Lung (tissue), 12 donors: ENCODE data around the gene PARP3. TPM values are rescaled to one million over a fixed set of nuclear protein-coding genes. Genes with fewer than 3 reads are reported as not detected.

ENCODE experiments used
- ATAC-seq: fragments of 200-7000 bp; cut with Tn5 transposase; one replicate; pipeline ENCODE4 v1.9.1; 2020; ENCODE audit warnings: moderate number of reproducible peaks; ENCODE audit not compliant: insufficient read depth, low FRiP score
- DNase-seq, 3 donors: peaks; one replicate each; pipeline ENCODE4 v3.0.0-alpha.2; 2013 to 2017
- H3K27ac ChIP-seq, 2 donors: one replicate each; pipeline ENCODE4 v1.5.1; 2013; ENCODE audit warnings: mild to moderate bottlenecking in 2 of 2, moderate library complexity in 2 of 2, control low read depth in 1 of 2, inconsistent platforms in 1 of 2, low read depth in 1 of 2, low read length in 1 of 2
- H3K27me3 ChIP-seq, 3 donors: one replicate each; pipeline ENCODE4 v1.5.1; 2013; ENCODE audit warnings: low read length in 2 of 3; ENCODE audit not compliant: control insufficient read depth in 3 of 3, insufficient read depth in 3 of 3
- H3K36me3 ChIP-seq, 4 donors: one replicate each; pipeline ENCODE4 v1.5.1; 2013; ENCODE audit warnings: low read length in 4 of 4, mild to moderate bottlenecking in 1 of 4, moderate library complexity in 1 of 4; ENCODE audit not compliant: control insufficient read depth in 4 of 4, insufficient read depth in 4 of 4
- H3K4me1 ChIP-seq, 5 donors: one replicate each; pipeline ENCODE4 v1.5.1; 2013; ENCODE audit warnings: low read length in 5 of 5, mild to moderate bottlenecking in 2 of 5, moderate library complexity in 1 of 5; ENCODE audit not compliant: control insufficient read depth in 5 of 5, insufficient read depth in 5 of 5
- H3K4me3 ChIP-seq: one replicate; pipeline ENCODE4 v1.5.1; 2013; ENCODE audit warnings: mild to moderate bottlenecking, control low read depth, moderate library complexity
- H3K9ac ChIP-seq, 2 donors: one replicate each; pipeline ENCODE4 v1.5.1; 2013; ENCODE audit warnings: low read length in 2 of 2, control low read depth in 1 of 2; ENCODE audit not compliant: insufficient read depth in 1 of 2
- H3K9me3 ChIP-seq, 4 donors: one replicate each; pipeline ENCODE4 v1.5.1; 2013; ENCODE audit warnings: low read length in 3 of 4, mild to moderate bottlenecking in 1 of 4, moderate library complexity in 1 of 4; ENCODE audit not compliant: control insufficient read depth in 4 of 4, insufficient read depth in 3 of 4
- WGBS, 2 donors: extraction: QIAGEN DNeasy Blood & Tissue Kit; methylation state at CpG; one replicate each; pipeline ENCODE4 v1.1.7; 2013; 5-methylcytosine and 5-hydroxymethylcytosine counted together
- polyA plus RNA-seq, 2 donors: library from polyadenylated mRNA; stranded (reverse); fragments of 200-250 nt; gene quantifications; one replicate each; pipeline ENCODE4 v1.2.1, GENCODE V29; 2013
- total RNA-seq, 2 donors: library from RNA; depleted of rRNA in 1 of 2; stranded (reverse); fragments of >200 nt in 1 of 2; gene quantifications; one replicate each; pipeline ENCODE4 v1.2.1, GENCODE V29; 2014 to 2021
- TF ChIP-seq, protein P1 (sequence below): IDR thresholded peaks from 2 replicates; pipeline ENCODE4 v1.5.1; 2012; ENCODE audit warnings: mild to moderate bottlenecking; ENCODE audit errors: control extremely low read depth, extremely low read depth
- donor health status: control.
- donor health status: control.
- donor health status: Bipolar disorder and iron deficiency.
- donor health status: healthy.
- donor health status: DM: yes; HTN: yes; CAD: no.

PARP3 gene
- total and polyA plus RNA-seq, 4 donors, result 15.3 to 36.7 (median 21.0) TPM

DNA sequence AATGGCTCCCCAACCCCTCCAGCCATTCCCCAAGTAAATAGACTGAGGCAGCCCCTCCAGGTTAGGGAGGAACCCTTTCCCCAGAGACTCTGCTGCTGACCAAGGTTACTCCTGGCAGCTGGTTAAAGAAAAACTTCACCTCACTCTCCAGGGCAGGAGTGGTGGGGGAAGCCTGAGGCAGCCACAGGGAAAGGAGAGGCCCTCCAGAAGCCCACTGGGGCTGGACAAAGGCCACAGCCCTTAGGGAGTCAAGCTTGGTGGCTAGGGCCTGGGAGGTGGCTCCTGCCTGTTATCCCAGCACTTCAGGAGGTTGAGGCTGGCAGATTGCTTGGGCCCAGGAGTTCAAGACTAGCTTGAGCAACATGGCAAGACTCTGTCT lies 42.1 kb downstream of the PARP3 start:
- H3K27me3 ChIP-seq, result no peaks in the 10 kb centered on the region
- H3K4me1 ChIP-seq, result peaks cover 4 to 21% (median 9%) of the 10 kb centered on the region in 5 donors
- no peak overlapping the region for H3K4me3 ChIP-seq
- H3K36me3 ChIP-seq, result peaks cover 0 to 8% (median 3%) of the 10 kb centered on the region in 4 donors
- DNase-seq (no peak), ATAC-seq (no peak)
- no peaks in the 10 kb centered on the region for H3K9me3 ChIP-seq
- TF ChIP-seq, protein P1, sequence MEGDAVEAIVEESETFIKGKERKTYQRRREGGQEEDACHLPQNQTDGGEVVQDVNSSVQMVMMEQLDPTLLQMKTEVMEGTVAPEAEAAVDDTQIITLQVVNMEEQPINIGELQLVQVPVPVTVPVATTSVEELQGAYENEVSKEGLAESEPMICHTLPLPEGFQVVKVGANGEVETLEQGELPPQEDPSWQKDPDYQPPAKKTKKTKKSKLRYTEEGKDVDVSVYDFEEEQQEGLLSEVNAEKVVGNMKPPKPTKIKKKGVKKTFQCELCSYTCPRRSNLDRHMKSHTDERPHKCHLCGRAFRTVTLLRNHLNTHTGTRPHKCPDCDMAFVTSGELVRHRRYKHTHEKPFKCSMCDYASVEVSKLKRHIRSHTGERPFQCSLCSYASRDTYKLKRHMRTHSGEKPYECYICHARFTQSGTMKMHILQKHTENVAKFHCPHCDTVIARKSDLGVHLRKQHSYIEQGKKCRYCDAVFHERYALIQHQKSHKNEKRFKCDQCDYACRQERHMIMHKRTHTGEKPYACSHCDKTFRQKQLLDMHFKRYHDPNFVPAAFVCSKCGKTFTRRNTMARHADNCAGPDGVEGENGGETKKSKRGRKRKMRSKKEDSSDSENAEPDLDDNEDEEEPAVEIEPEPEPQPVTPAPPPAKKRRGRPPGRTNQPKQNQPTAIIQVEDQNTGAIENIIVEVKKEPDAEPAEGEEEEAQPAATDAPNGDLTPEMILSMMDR, result no peak
- peak overlapping the region; percentile 97 for H3K27ac ChIP-seq
- H3K9ac ChIP-seq, result peak overlapping the region in 1 of 2 donors; percentile 78

GRCh38 chr3:51985063-51985462 lies 42.9 kb downstream of the PARP3 start:
- H3K27me3 ChIP-seq, result no peaks in the 10 kb centered on the region
- H3K4me3 ChIP-seq, result no peak overlapping the region
- peaks cover 0 to 7% (median 3%) of the 10 kb centered on the region in 4 donors for H3K36me3 ChIP-seq
- TF ChIP-seq, protein P1, result no peak
- no peaks in the 10 kb centered on the region for H3K9me3 ChIP-seq
- H3K27ac ChIP-seq, result no peak overlapping the region
- ATAC-seq (no peak), DNase-seq (no peak)
- WGBS, 2 donors, result 91 to 95% methylated on average over 6 of the region's 6 CpGs
- no peak overlapping the region for H3K9ac ChIP-seq
- H3K4me1 ChIP-seq, result peaks cover 4 to 25% (median 9%) of the 10 kb centered on the region in 5 donors

DNA sequence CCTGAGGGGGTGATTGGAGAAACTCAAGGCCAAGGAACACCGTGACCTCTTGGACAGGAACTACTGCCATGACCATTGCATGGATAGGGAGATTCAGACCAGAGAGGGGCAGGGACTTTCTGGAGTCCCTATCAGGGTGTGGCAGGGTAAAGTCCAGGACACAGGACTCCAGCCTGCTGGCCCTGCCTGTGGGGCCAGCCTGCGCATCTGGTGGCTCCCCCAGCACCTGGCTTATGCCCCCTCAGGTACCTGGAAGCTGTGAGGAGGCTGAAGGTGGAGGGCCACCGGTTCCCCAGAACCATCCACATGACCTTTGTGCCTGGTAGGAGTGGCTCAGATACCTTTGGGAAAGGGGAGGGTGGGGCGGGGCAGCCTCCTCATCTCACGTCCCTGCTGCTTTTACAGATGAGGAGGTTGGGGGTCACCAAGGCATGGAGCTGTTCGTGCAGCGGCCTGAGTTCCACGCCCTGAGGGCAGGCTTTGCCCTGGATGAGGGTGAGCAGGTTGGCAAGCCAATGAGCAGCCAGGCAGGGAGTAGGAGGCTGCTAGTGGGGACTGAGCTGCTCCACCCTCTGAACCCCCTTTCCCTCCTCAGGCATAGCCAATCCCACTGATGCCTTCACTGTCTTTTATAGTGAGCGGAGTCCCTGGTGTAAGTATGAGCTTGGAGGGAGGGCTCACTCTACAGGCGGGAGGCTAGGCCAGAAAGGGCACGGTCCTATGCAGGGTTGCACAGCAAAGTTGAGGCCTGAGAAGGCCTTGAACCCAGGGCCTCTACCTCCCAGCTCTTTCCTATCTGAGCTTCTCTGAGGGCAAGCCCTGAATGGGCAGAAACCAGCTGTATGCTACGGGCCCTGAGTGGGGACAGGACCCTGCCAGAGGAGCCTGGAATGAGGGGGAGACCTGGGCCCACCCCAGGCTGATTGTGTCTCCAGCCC lies 44.1 kb downstream of the PARP3 start:
- peaks cover 4 to 25% (median 9%) of the 10 kb centered on the region in 5 donors for H3K4me1 ChIP-seq
- no peak overlapping the region for H3K9ac ChIP-seq
- no peak for ATAC-seq

More for the DNA sequence above, 44.1 kb downstream of the PARP3 start:
- no peak for DNase-seq
- no peak overlapping the region for H3K27ac ChIP-seq
- WGBS, 2 donors, result 86 to 88% methylated on average over 12 of the region's 12 CpGs
- peaks cover 0 to under 1% (median 0%) of the 10 kb centered on the region in 4 donors for H3K36me3 ChIP-seq
- H3K4me3 ChIP-seq, result no peak overlapping the region
- TF ChIP-seq, protein P1, result no peak
- no peaks in the 10 kb centered on the region for H3K27me3 ChIP-seq
- H3K9me3 ChIP-seq, result no peaks in the 10 kb centered on the region
